Upper lobe of right lung (tissue), 1 donor: ENCODE results near the gene SLC2A6. TPM values are rescaled to one million over a fixed set of nuclear protein-coding genes. Genes with fewer than 3 reads are reported as not detected.

Experiments
- ATAC-seq: fragments of 200-7000 bp; cut with Tn5 transposase; one replicate; pipeline ENCODE4 v1.9.1; 2020; ENCODE audit warnings: mild to moderate bottlenecking, moderate library complexity
- DNase-seq: peaks from one replicate; pipeline ENCODE4 v3.0.0-alpha.2; 2020
- H3K27ac ChIP-seq: fragments of 200-600 bp; one replicate; pipeline ENCODE4 v1.8.0; 2022
- H3K27me3 ChIP-seq: fragments of 200-600 bp; one replicate; pipeline ENCODE4 v1.8.0; 2022; ENCODE audit warnings: mild to moderate bottlenecking
- H3K36me3 ChIP-seq: fragments of 200-600 bp; one replicate; pipeline ENCODE4 v1.8.0; 2022
- H3K4me1 ChIP-seq: fragments of 200-600 bp; one replicate; pipeline ENCODE4 v1.8.0; 2022
- H3K4me3 ChIP-seq: fragments of 200-600 bp; one replicate; pipeline ENCODE4 v1.8.0; 2022; ENCODE audit warnings: mild to moderate bottlenecking
- H3K9me3 ChIP-seq: fragments of 200-600 bp; one replicate; pipeline ENCODE4 v1.8.0; 2022
- CTCF ChIP-seq: fragments of 200-600 bp; IDR thresholded peaks from one replicate; pipeline ENCODE4 v1.8.0; 2022; ENCODE audit warnings: antibody characterized with exemption
- intact Hi-C: fragments of 100-400 bp; cut with DNase I; formaldehyde crosslinking; loops from one replicate; pipeline ENCODE4 v1.11.0; 2022
- total RNA-seq: library from RNA; stranded (reverse); fragmentation: NEBNext Ultra II Directional; extraction: Animal tissue kit (Norgen Biotek cat#: 25700); gene quantifications from one replicate; pipeline ENCODE4 v1.2.1, GENCODE V29; 2021
- donor health status: DM: no; HTN: yes; CAD: no; lungs with severe emphysema.

SLC2A6 gene
- total RNA-seq, 1 donor from 2014 or later, result 11.4 TPM

DNA sequence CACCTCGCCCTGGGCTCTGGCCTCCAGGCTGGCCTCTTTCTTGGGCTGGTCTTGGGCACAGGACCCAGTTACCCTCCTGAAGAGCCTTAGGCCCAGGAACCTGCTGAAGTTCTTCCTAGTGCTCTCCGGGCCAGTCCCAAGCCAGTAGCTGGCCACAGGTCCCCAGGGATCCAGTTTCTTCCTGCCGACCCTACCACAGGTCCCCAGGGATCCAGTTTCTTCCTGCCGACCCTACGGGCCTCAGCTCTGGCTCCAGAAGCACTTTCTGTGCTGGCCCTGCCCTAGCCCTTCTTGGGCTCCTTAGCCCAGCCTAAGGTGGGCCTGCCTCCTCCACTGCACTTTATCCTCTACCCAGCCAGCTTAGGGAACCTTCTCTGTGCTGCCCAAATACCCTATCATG, 37.3 kb downstream of the SLC2A6 start:
- no peak overlapping the region for H3K4me3 ChIP-seq
- H3K27me3 ChIP-seq, result no peaks in the 10 kb centered on the region
- no peaks in the 10 kb centered on the region for H3K36me3 ChIP-seq
- ATAC-seq, result no peak
- no peaks in the 10 kb centered on the region for H3K4me1 ChIP-seq
- no peak for TF ChIP-seq CTCF
- DNase-seq, result no peak
- H3K9me3 ChIP-seq, result no peaks in the 10 kb centered on the region
- intact Hi-C loops, result no loop called here
- H3K27ac ChIP-seq, result no peak overlapping the region

DNA sequence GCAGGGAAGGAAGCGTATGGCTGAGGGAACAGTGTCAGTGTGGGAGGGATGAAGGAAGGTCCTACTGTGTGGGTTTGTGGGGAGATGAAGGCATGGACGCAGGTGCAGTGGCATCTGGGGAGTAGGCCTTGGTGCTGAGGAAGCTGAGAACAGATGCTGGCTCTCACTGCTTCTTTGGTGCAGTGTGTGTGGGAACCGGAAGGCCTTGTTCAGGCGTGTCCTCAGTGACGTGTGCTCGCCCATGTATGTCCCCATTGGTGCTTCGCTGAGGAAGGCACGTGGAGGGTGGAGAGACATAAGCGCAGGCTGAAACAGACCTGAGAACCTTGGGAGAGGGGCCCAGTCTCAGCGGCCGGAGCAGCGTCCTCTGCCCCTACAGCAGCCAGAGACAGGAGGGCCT, 38.0 kb downstream of the SLC2A6 start:
- ATAC-seq, result no peak
- Histone ChIP-seq H3K36me3 (no peaks in the 10 kb centered on the region), H3K27ac (no peak overlapping the region), H3K9me3 (no peaks in the 10 kb centered on the region), H3K27me3 (no peaks in the 10 kb centered on the region), H3K4me1 (no peaks in the 10 kb centered on the region), H3K4me3 (no peak overlapping the region)
- intact Hi-C loops, result no loop called here
- no peak for DNase-seq
- TF ChIP-seq CTCF, result no peak

DNA sequence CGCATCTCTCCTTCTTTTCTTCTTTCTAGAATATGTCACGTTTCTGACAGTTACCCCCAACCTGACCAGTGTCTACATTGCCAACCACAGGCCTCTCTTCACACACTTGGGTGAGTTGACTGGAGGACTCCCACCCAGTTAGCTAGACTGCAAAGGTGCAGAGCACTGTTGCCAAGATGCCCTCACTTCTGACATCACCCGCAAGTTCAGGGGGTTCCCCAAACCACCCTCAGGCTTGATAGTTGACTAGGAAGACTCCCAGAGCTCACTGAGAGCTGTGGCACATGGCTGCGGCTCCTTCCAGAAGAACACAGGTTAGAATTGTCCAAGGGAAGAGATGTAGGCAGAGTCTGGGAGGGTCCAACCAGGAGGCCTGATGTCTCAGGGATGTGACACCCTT, 39.6 kb downstream of the SLC2A6 start:
- H3K27ac ChIP-seq, result no peak overlapping the region
- TF ChIP-seq CTCF, result no peak
- H3K4me1 ChIP-seq, result no peaks in the 10 kb centered on the region
- ATAC-seq, result no peak
- H3K27me3 ChIP-seq, result no peaks in the 10 kb centered on the region
- H3K9me3 ChIP-seq, result no peaks in the 10 kb centered on the region
- H3K4me3 ChIP-seq, result no peak overlapping the region
- no peak for DNase-seq
- no peaks in the 10 kb centered on the region for H3K36me3 ChIP-seq
- intact Hi-C loops, result no loop called here

DNA sequence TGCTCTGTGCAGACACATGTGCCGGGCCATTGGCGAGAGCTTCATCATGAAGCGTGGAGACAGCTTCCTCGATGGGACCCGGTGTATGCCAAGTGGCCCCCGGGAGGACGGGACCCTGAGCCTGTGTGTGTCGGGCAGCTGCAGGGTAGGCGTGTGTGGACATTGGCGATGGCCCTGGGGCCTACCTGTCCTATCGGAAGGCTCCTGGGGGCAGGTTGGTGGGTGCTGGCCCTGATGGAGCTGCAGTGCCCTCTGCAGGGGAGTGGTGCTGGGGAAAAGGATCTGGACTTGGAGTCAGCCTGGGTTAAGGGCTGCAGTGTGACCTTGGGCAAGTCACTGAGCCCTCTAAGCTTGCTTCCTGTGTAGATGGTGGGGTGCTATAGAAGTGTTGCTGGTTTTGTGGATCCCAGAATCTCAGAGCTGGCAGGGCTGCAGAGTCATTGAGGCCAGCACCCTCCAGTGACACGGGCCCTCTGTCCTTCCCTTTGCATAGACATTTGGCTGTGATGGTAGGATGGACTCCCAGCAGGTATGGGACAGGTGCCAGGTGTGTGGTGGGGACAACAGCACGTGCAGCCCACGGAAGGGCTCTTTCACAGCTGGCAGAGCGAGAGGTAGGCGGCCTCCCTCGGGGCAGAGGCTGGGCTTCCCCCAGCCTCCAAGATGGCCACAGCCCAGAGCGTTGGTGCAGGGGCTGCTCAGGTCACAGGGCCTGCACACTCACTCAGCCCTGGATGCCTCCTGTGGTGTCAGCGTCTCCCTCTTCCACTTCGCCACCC, 41.0 kb downstream of the SLC2A6 start:
- ATAC-seq (no peak), DNase-seq (no peak)
- intact Hi-C loops, result no loop called here
- TF ChIP-seq CTCF, result no peak
- Histone ChIP-seq H3K27ac (no peak overlapping the region), H3K4me3 (no peak overlapping the region), H3K9me3 (no peaks in the 10 kb centered on the region), H3K27me3 (no peaks in the 10 kb centered on the region), H3K4me1 (no peaks in the 10 kb centered on the region), H3K36me3 (no peaks in the 10 kb centered on the region)

GRCh38 chr9:133436681-133437080, 42.2 kb downstream of the SLC2A6 start:
- no peak for ATAC-seq

More at GRCh38 chr9:133436681-133437080, 42.2 kb downstream of the SLC2A6 start:
- Histone ChIP-seq H3K36me3 (no peaks in the 10 kb centered on the region), H3K27me3 (no peaks in the 10 kb centered on the region), H3K9me3 (no peaks in the 10 kb centered on the region), H3K27ac (no peak overlapping the region), H3K4me3 (no peak overlapping the region), H3K4me1 (no peaks in the 10 kb centered on the region)
- no peak for DNase-seq
- intact Hi-C loops, result no loop called here
- no peak for TF ChIP-seq CTCF
